Panc1 (cell line): ENCODE results near the gene NSMF. TPM values are rescaled to one million over a fixed set of nuclear protein-coding genes. Genes with fewer than 3 reads are reported as not detected.

Source experiments
- ATAC-seq: fragments of 200-7000 bp; cut with Tn5 transposase; 2 replicates; pipeline ENCODE4 v1.9.1; 2020; ENCODE audit warnings: mild to moderate bottlenecking, moderate library complexity
- BruUV-seq: library from RNA; stranded (reverse); fragments of 400-500 nt; replicated peaks from 2 replicates; lab custom pipeline; 2021; lab: Mats Ljungman, UMichigan
- CTCF ChIA-PET: fragments of 300-600 bp; sonication (Branson Sonifier 250); formaldehyde crosslinking; loops from one replicate; lab custom pipeline; 2022; ENCODE audit warnings: antibody characterized with exemption; lab: Charles Lee
- POLR2A ChIA-PET: fragments of 300-600 bp; sonication (Branson Sonifier 250); formaldehyde crosslinking; loops from one replicate; lab custom pipeline; 2022; ENCODE audit warnings: antibody characterized with exemption; lab: Charles Lee
- DNase-seq: peaks from one replicate; pipeline ENCODE4 v3.0.0-alpha.2; 2010; ENCODE audit warnings: low read depth, low spot score
- H3K27ac ChIP-seq: 2 replicates; pipeline ENCODE4 v1.5.1; 2011; ENCODE audit warnings: mild to moderate bottlenecking, low read length, inconsistent platforms
- H3K27me3 ChIP-seq: fragments of 200-500 bp; sonication (Bioruptor generic); 2 replicates; pipeline ENCODE4 v1.6.0; 2014; ENCODE audit warnings: low read length, inconsistent platforms; ENCODE audit not compliant: control insufficient read depth, insufficient read depth
- H3K36me3 ChIP-seq: fragments of 200-500 bp; sonication (Bioruptor generic); 2 replicates; pipeline ENCODE4 v1.5.1; 2014; ENCODE audit warnings: inconsistent platforms, mild to moderate bottlenecking, low read length, moderate library complexity; ENCODE audit not compliant: control insufficient read depth, insufficient read depth
- H3K4me1 ChIP-seq: 2 replicates; pipeline ENCODE4 v1.5.1; 2011; ENCODE audit warnings: inconsistent platforms, mild to moderate bottlenecking, low read length, moderate library complexity; ENCODE audit not compliant: control insufficient read depth, insufficient read depth
- H3K4me3 ChIP-seq, 2 experiments: 2 replicates each; pipeline ENCODE4 v1.5.1; 2011 to 2012; ENCODE audit warnings: low read depth in 2 of 2, low read length in 2 of 2, mild to moderate bottlenecking in 2 of 2, inconsistent platforms in 1 of 2, moderate library complexity in 1 of 2
- H3K9me3 ChIP-seq: fragments of 200-500 bp; sonication (Bioruptor generic); 2 replicates; pipeline ENCODE4 v1.5.1; 2014; ENCODE audit warnings: low read depth, mild to moderate bottlenecking, inconsistent platforms, low read length, moderate library complexity; ENCODE audit not compliant: control insufficient read depth, insufficient read depth
- CTCF ChIP-seq: fragments of 450-650 bp; IDR thresholded peaks from 2 replicates; pipeline ENCODE4 v1.5.1; 2017; ENCODE audit warnings: mild to moderate bottlenecking
- POLR2AphosphoS5 ChIP-seq: IDR thresholded peaks from 2 replicates; pipeline ENCODE4 v1.6.1; 2012; ENCODE audit warnings: mild to moderate bottlenecking, low read depth, low read length, moderate library complexity
- REST ChIP-seq, 2 experiments: IDR thresholded peaks; 2 replicates each; pipeline ENCODE4 v1.6.1; 2011 to 2012; ENCODE audit warnings: low read depth in 2 of 2, control low read depth in 1 of 2, low read length in 1 of 2, mild to moderate bottlenecking in 1 of 2, moderate library complexity in 1 of 2; ENCODE audit not compliant: insufficient read depth in 1 of 2
- SIN3A ChIP-seq: IDR thresholded peaks from 2 replicates; pipeline ENCODE4 v1.6.1; 2012; ENCODE audit warnings: low read depth, mild to moderate bottlenecking, low read length, moderate library complexity, borderline replicate concordance; ENCODE audit not compliant: insufficient read depth
- TCF7L2 ChIP-seq: IDR thresholded peaks from 2 replicates; pipeline ENCODE4 v1.6.1; 2011; ENCODE audit warnings: mild to moderate bottlenecking, low read depth, low read length, inconsistent platforms
- in situ Hi-C: cut with HindIII; loops from 2 replicates; pipeline ENCODE4 v1.10.0; 2016; ENCODE audit warnings: low sequenced_read_pairs, low pct_unique_long_range_greater_than_20kb
- intact Hi-C: fragments of 100-400 bp; cut with micrococcal nuclease; formaldehyde crosslinking; loops from one replicate; pipeline ENCODE4 v1.10.0; 2022; ENCODE audit not compliant: unreplicated experiment
- total RNA-seq: library from RNA; stranded (reverse); gene quantifications from one replicate; pipeline ENCODE4 v1.2.1, GENCODE V29; 2021; ENCODE audit not compliant: unreplicated experiment

The NSMF gene
- total RNA-seq, 1 experiment from 2014 or later = 40.0 TPM

GRCh38 chr9:137441935-137442321, 17.2 kb downstream of the NSMF start:
- ChIA-PET CTCF (interaction anchor here (0.7 kb wide), 2 partner anchors 15 to 94 kb away, joined by 6 read pairs; no protein-coding TSS in a partner anchor), POLR2A (interaction anchor here (0.7 kb wide), 2 partner anchors 33 to 370 kb away, joined by 3 to 7 read pairs; no protein-coding TSS in a partner anchor)
- ATAC-seq (no peak), DNase-seq (no peak)
- Histone ChIP-seq H3K9me3 (no peaks in the 10 kb centered on the region), H3K27ac (no peak overlapping the region), H3K4me3 (peak overlapping the region; percentile 13 to 33; a peak in 3 of 4 replicates), H3K27me3 (no peaks in the 10 kb centered on the region), H3K36me3 (no peaks in the 10 kb centered on the region), H3K4me1 (peaks cover 9% of the 10 kb centered on the region)
- BruUV-seq = no TSS peak
- in situ Hi-C loops = no loop called here
- intact Hi-C loops = no loop called here
- TF ChIP-seq CTCF (no peak), REST (IDR thresholded peaks at IDR 0.05; ENCODE audit: insufficient read depth in 1 of 2, low read depth in 2 of 2, low read length in 1 of 2) (no peak), SIN3A (no peak), TCF7L2 (no peak), POLR2AphosphoS5 (no peak)

GRCh38 chr9:137441289-137441934, 17.7 kb downstream of the NSMF start, which contains the start of gene ENTPD8:
Gene ENTPD8 (minus strand): TSS chr9:137441357. CDS start chr9:137438285, 3,072 bp downstream.
- CTCF ChIA-PET = interaction anchor here (0.7 kb wide), 2 partner anchors 14 to 95 kb away, joined by 6 read pairs; no protein-coding TSS in a partner anchor
- no peak within 1 kb of the TSS for H3K27ac ChIP-seq

More at GRCh38 chr9:137441289-137441934, 17.7 kb downstream of the NSMF start, which contains the start of gene ENTPD8:
- Histone ChIP-seq H3K4me1 (peaks cover 9% of the 10 kb centered on the region), H3K4me3 (peak within 1 kb of the TSS; percentile 47), H3K36me3 (no peaks in the 10 kb centered on the region), H3K27me3 (no peaks in the 10 kb centered on the region), H3K9me3 (no peaks in the 10 kb centered on the region)
- intact Hi-C loops = no loop called here
- TF ChIP-seq SIN3A (0 out of 2 replicates have a peak, but pooled peaks have one; percentile 64), POLR2AphosphoS5 (no peak)
- DNase-seq (no peak), ATAC-seq (peak; percentile 82)
- POLR2A ChIA-PET = interaction anchor here (0.6 to 0.7 kb wide), 2 partner anchors 149 to 370 kb away, joined by 3 to 7 read pairs; partner anchors contain the start of gene ZMYND19
- in situ Hi-C loops = no loop called here
- BruUV-seq = no TSS peak
